Trophoblast cell (in vitro differentiated cells and primary cell): ENCODE measurements around the gene DBF4.
A peak's percentile ranks its signal among the peaks of the same experiment; 100 is the strongest.
"Not testable (repeated sequence)": the region's sequence is repeated elsewhere in the genome, so short reads cannot be mapped to it uniquely, and the experiment has no call there.

Source experiments
- DNase-seq, 2 donors: peaks; one replicate each; pipeline ENCODE4 v3.0.0-alpha.2; 2016
- H2AFZ ChIP-seq: 2 replicates; pipeline ENCODE4 v1.6.1; 2013; ENCODE audit warnings: low read length, moderate library complexity, mild to moderate bottlenecking; ENCODE audit not compliant: insufficient read depth, poor library complexity
- H2AK5ac ChIP-seq: 2 replicates; pipeline ENCODE4 v1.6.1; 2013; ENCODE audit warnings: mild to moderate bottlenecking, low read length
- H2BK120ac ChIP-seq: 2 replicates; pipeline ENCODE4 v1.6.1; 2013; ENCODE audit warnings: low read length, mild to moderate bottlenecking, moderate library complexity; ENCODE audit not compliant: insufficient read depth, poor library complexity
- H2BK12ac ChIP-seq: 2 replicates; pipeline ENCODE4 v1.6.1; 2013; ENCODE audit warnings: mild to moderate bottlenecking, low read length, moderate library complexity
- H2BK5ac ChIP-seq: 2 replicates; pipeline ENCODE4 v1.6.1; 2013; ENCODE audit warnings: low read length, low read depth, moderate library complexity, mild to moderate bottlenecking; ENCODE audit not compliant: poor library complexity
- H3K14ac ChIP-seq: 2 replicates; pipeline ENCODE4 v1.6.1; 2013; ENCODE audit warnings: mild to moderate bottlenecking, low read length
- H3K18ac ChIP-seq: 2 replicates; pipeline ENCODE4 v1.6.1; 2013; ENCODE audit warnings: mild to moderate bottlenecking, low read length
- H3K23ac ChIP-seq: 2 replicates; pipeline ENCODE4 v1.6.1; 2013; ENCODE audit warnings: low read length
- H3K27ac ChIP-seq: 2 replicates; pipeline ENCODE4 v1.5.1; 2013; ENCODE audit warnings: low read depth, mild to moderate bottlenecking, inconsistent platforms, low read length, moderate library complexity
- H3K27me3 ChIP-seq: 2 replicates; pipeline ENCODE4 v1.6.1; 2013; ENCODE audit warnings: inconsistent platforms, mild to moderate bottlenecking, low read length, moderate library complexity; ENCODE audit not compliant: insufficient read depth
- H3K36me3 ChIP-seq, 2 experiments: 1 replicate in 1 of 2; 2 replicates in 1 of 2; pipeline ENCODE4 v1.6.1; 2013; ENCODE audit warnings: low read length in 2 of 2, mild to moderate bottlenecking in 2 of 2, moderate library complexity in 1 of 2; ENCODE audit not compliant: insufficient read depth in 2 of 2, control insufficient read depth in 1 of 2
- H3K4ac ChIP-seq: 2 replicates; pipeline ENCODE4 v1.6.1; 2013; ENCODE audit warnings: low read depth, mild to moderate bottlenecking, low read length, moderate library complexity
- H3K4me1 ChIP-seq, 2 experiments: 1 replicate in 1 of 2; 2 replicates in 1 of 2; pipeline ENCODE4 v1.6.1; 2013; ENCODE audit warnings: low read length in 2 of 2, mild to moderate bottlenecking in 2 of 2, moderate library complexity in 1 of 2; ENCODE audit not compliant: insufficient read depth in 2 of 2, control insufficient read depth in 1 of 2
- H3K4me2 ChIP-seq: 2 replicates; pipeline ENCODE4 v1.6.1; 2013; ENCODE audit warnings: inconsistent platforms, mild to moderate bottlenecking, low read length, moderate library complexity
- H3K4me3 ChIP-seq: 2 replicates; pipeline ENCODE4 v1.5.1; 2013; ENCODE audit warnings: mild to moderate bottlenecking, low read depth, low read length, inconsistent platforms
- H3K79me1 ChIP-seq: one replicate; pipeline ENCODE4 v1.6.1; 2013; ENCODE audit warnings: low read length
- H3K79me2 ChIP-seq: 2 replicates; pipeline ENCODE4 v1.6.1; 2013; ENCODE audit warnings: low read length, mild to moderate bottlenecking; ENCODE audit not compliant: control insufficient read depth, insufficient read depth, poor library complexity
- H3K9ac ChIP-seq: 2 replicates; pipeline ENCODE4 v1.6.1; 2013; ENCODE audit warnings: mild to moderate bottlenecking, low read length
- H3K9me3 ChIP-seq: 2 replicates; pipeline ENCODE4 v1.6.1; 2013; ENCODE audit warnings: low read depth, mild to moderate bottlenecking, control low read depth, inconsistent platforms, low read length; ENCODE audit not compliant: insufficient read depth
- H4K12ac ChIP-seq: 2 replicates; pipeline ENCODE4 v1.6.1; 2013; ENCODE audit warnings: low read depth, mild to moderate bottlenecking, low read length, moderate library complexity
- H4K8ac ChIP-seq: 2 replicates; pipeline ENCODE4 v1.6.1; 2013; ENCODE audit warnings: low read depth, mild to moderate bottlenecking, low read length, moderate library complexity
- H4K91ac ChIP-seq: one replicate; pipeline ENCODE4 v1.6.1; 2013; ENCODE audit warnings: low read depth, mild to moderate bottlenecking, low read length, moderate library complexity
- WGBS: extraction: QIAGEN DNeasy Blood & Tissue Kit; methylation state at CpG from one replicate; pipeline ENCODE4 v1.1.7; 2013; ENCODE audit warnings: missing lambda C conversion rate; ENCODE audit not compliant: insufficient read length, insufficient coverage; ENCODE audit errors: extremely low coverage; 5-methylcytosine and 5-hydroxymethylcytosine counted together

The DBF4 gene

GRCh38 chr7:87907136-87907906 is 31.0 kb downstream of the DBF4 start:
- not testable (repeated sequence) for H3K79me1 ChIP-seq

GRCh38 chr7:87908814-87909213 is 32.5 kb downstream of the DBF4 start:
- H3K79me2 ChIP-seq, H3K79me1 ChIP-seq, H3K4ac ChIP-seq, H3K27me3 ChIP-seq, H3K23ac ChIP-seq, H2BK5ac ChIP-seq, H4K91ac ChIP-seq, H3K9ac ChIP-seq, H2AK5ac ChIP-seq, H3K36me3 ChIP-seq, H3K9me3 ChIP-seq, H2BK12ac ChIP-seq, H2AFZ ChIP-seq, H2BK120ac ChIP-seq, H3K18ac ChIP-seq, DNase-seq, H3K4me2 ChIP-seq, H3K4me3 ChIP-seq, H3K27ac ChIP-seq, H4K8ac ChIP-seq, H3K14ac ChIP-seq, H4K12ac ChIP-seq, H3K4me1 ChIP-seq: not testable (repeated sequence)
- WGBS: no CpG with 5 or more reads among the region's 4 CpGs

More at GRCh38 chr7:87907136-87907906, 31.0 kb downstream of the DBF4 start:
- not testable (repeated sequence) for H3K9ac ChIP-seq, H3K36me3 ChIP-seq, H3K14ac ChIP-seq, H3K79me2 ChIP-seq, H2BK120ac ChIP-seq, H3K23ac ChIP-seq, H3K18ac ChIP-seq, H2AFZ ChIP-seq, H2BK5ac ChIP-seq, H4K91ac ChIP-seq, H4K12ac ChIP-seq, H2AK5ac ChIP-seq, H3K4me1 ChIP-seq, H3K4ac ChIP-seq, H3K27me3 ChIP-seq, H3K4me2 ChIP-seq, H4K8ac ChIP-seq, H3K4me3 ChIP-seq, H2BK12ac ChIP-seq, H3K27ac ChIP-seq, H3K9me3 ChIP-seq
- peak; percentile 21 to 75 for DNase-seq
- WGBS: no CpG with 5 or more reads among the region's 3 CpGs

GRCh38 chr7:87912121-87912520 is 35.8 kb downstream of the DBF4 start:
- no peaks in the 10 kb centered on the region for H3K4me1 ChIP-seq
- H3K79me2 ChIP-seq: no peaks in the 10 kb centered on the region
- H3K23ac ChIP-seq: no peak overlapping the region
- H3K27me3 ChIP-seq: no peaks in the 10 kb centered on the region
- H4K12ac ChIP-seq: no peak overlapping the region
- H3K4me2 ChIP-seq: no peak overlapping the region
- no peak overlapping the region for H4K8ac ChIP-seq
- H3K4me3 ChIP-seq: no peak overlapping the region
- H2BK12ac ChIP-seq: no peak overlapping the region
- H3K14ac ChIP-seq: no peak overlapping the region
- no peak for DNase-seq
- H3K27ac ChIP-seq: no peak overlapping the region
- no peak overlapping the region for H2AK5ac ChIP-seq
- H3K9me3 ChIP-seq: no peaks in the 10 kb centered on the region
- no peaks in the 10 kb centered on the region for H3K36me3 ChIP-seq
- H3K79me1 ChIP-seq: no peaks in the 10 kb centered on the region
- no peak overlapping the region for H4K91ac ChIP-seq
- H3K9ac ChIP-seq: no peak overlapping the region
- no peak overlapping the region for H3K18ac ChIP-seq
- no peak overlapping the region for H2BK120ac ChIP-seq
- no peak overlapping the region for H2BK5ac ChIP-seq
- H2AFZ ChIP-seq: no peak overlapping the region
- H3K4ac ChIP-seq: no peak overlapping the region
- no CpG with 5 or more reads among the region's 4 CpGs for WGBS

- Histone ChIP-seq H3K4me2 (no peak overlapping the region), H2BK5ac (no peak overlapping the region), H4K91ac (no peak overlapping the region), H2BK12ac (no peak overlapping the region), H3K9ac (no peak overlapping the region), H2BK120ac (no peak overlapping the region), H2AK5ac (no peak overlapping the region), H3K27ac (no peak overlapping the region), H3K9me3 (peaks cover 4% of the 10 kb centered on the region), H3K14ac (no peak overlapping the region), H3K36me3 (no peaks in the 10 kb centered on the region), H3K18ac (no peak overlapping the region), H3K27me3 (no peaks in the 10 kb centered on the region), H3K4ac (no peak overlapping the region), H3K23ac (no peak overlapping the region), H2AFZ (no peak overlapping the region), H4K12ac (no peak overlapping the region), H3K4me3 (no peak overlapping the region), H3K4me1 (no peaks in the 10 kb centered on the region), H3K79me2 (no peaks in the 10 kb centered on the region), H3K79me1 (no peaks in the 10 kb centered on the region), H4K8ac (no peak overlapping the region)
- DNase-seq: peak in 1 of 2 donors; percentile 30
- WGBS: no CpG with 5 or more reads among the region's 1 CpG
Measured at GRCh38 chr7:87918740-87919139, 42.4 kb downstream of the DBF4 start.
